Measurements from ENCODE around the gene NOS1AP.

DNA sequence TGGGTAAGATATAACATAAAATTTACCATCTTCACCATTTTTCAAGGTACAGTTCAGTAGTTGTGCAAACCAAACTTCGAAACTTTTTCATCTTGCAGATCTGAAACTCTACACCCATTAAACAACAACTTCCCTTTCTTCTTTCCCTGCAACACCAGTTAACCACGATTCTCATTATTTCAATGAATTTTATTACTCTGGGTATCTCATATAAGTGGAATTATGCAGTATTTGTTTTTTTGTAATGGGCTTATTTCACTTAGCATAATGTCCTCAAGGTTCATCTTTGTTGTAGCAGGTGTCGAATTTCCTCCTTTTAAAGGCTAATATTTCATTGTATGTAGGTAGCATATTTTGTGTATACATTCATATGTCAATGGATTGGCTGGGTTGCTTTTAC is 161.0 kb downstream of the NOS1AP start:
- TF ChIP-seq ZNF274 (IDR thresholded peaks at IDR 0.05; ENCODE audit: low read depth, low read length) (no peak), YY1 (IDR thresholded peaks at IDR 0.05; ENCODE audit: insufficient read depth, insufficient read length) (no peak)
